Panc1 (cell line): Measurements from ENCODE around the gene EIF4E2.

ENCODE experiments used
- CTCF ChIP-seq: fragments of 450-650 bp; IDR thresholded peaks from 2 replicates; pipeline ENCODE4 v1.5.1; 2017; ENCODE audit warnings: mild to moderate bottlenecking
- SIN3A ChIP-seq: IDR thresholded peaks from 2 replicates; pipeline ENCODE4 v1.6.1; 2012; ENCODE audit warnings: low read depth, mild to moderate bottlenecking, low read length, moderate library complexity, borderline replicate concordance; ENCODE audit not compliant: insufficient read depth

- no peak for TF ChIP-seq CTCF
- TF ChIP-seq SIN3A: no peak
Measured at GRCh38 chr2:232508251-232508650, 42.2 kb upstream of the EIF4E2 start.
